NCI-H524 (cell line): ENCODE measurements around the gene SLC6A1.

Experiments used
- DNase-seq, 2 experiments: peaks; one replicate each; lab custom pipeline; 2025; lab: John Stamatoyannopoulos, UW

Gene SLC6A1

GRCh38 chr3:10970306-10970960 lies 22.1 kb upstream of the SLC6A1 start:
- no peak for DNase-seq

- no peak for DNase-seq
These were observed 20.3 kb upstream of the SLC6A1 start for GRCh38 chr3:10972072-10972782.

GRCh38 chr3:10973046-10973595 lies 19.4 kb upstream of the SLC6A1 start:
- peak; percentile 37 to 67 for DNase-seq

DNA sequence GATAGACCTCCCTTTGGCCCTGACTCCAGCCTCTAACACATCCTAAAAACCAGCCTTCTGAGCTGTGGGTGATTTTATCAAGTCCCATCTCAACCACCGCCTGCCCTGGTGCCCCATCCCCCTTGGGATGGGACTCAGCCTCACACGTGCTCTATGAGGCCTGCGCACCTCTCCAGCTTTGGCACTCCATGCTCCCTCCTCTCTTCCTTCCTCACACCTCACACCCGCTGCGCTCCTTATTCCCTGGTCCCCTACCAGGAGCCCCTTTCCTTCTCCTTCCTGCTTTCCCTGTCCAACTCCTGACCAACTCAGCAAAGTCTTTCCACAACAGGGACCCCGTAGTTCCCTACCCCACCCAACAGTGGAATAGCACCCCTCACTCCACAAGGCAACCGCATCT lies 18.4 kb upstream of the SLC6A1 start:
- no peak for DNase-seq

DNA sequence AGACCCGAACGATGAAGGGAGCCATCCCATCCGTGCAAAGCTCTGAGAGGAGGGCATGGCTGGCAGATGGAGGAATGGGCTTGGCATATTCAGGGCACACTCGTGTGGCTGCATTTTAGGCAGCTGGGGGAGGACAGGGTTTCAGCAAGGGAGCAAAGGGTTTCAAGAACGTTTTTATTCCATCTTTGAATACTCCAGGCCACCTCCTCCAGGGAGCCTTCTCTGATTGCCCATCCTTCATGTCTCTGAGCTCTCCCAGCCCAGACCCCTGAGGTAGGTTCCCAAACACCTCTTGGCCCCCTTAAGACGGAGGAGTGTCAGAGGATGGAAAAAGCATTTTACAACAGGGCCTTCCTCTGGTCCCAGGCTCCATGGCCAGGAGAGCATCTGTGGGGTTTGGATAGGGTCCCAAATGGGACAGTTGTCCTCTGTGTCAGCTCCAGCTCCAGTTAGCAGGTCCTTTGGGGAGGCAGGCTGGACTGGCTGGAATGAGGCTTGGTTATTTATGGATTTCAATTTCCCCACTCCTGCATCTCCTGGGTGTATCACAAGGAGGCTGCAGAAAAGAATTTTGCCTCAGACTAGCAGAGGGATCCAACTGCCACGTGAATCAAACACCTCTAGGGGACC lies 17.7 kb upstream of the SLC6A1 start:
- no peak for DNase-seq

DNA sequence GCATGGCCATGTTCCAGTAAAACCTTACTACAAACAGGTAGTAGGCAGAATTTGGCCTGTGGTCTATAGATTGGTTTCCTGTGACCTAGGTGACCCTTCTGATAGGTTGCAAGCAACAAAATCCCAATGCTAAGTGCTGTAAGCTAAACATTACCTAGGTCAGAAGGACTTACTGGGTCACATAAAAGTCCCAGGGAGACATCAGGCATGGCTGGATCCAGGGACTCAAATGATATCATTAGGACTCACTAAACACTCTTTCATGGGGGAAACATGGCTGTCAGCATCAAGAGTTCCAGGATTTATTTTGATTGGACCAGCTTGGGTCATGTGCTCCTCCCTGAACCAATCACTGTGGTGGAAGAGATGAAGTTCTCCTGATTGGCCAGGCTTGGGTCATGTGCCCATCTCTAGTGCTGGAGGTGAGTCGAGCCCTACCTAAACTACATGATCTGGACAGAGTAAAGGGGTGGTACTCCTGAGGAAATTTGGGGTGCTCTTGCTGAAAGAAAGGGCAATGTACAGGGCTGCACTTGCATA lies 16.8 kb upstream of the SLC6A1 start:
- DNase-seq, result no peak

GRCh38 chr3:10976770-10977169 lies 15.8 kb upstream of the SLC6A1 start:
- DNase-seq, result no peak

DNA sequence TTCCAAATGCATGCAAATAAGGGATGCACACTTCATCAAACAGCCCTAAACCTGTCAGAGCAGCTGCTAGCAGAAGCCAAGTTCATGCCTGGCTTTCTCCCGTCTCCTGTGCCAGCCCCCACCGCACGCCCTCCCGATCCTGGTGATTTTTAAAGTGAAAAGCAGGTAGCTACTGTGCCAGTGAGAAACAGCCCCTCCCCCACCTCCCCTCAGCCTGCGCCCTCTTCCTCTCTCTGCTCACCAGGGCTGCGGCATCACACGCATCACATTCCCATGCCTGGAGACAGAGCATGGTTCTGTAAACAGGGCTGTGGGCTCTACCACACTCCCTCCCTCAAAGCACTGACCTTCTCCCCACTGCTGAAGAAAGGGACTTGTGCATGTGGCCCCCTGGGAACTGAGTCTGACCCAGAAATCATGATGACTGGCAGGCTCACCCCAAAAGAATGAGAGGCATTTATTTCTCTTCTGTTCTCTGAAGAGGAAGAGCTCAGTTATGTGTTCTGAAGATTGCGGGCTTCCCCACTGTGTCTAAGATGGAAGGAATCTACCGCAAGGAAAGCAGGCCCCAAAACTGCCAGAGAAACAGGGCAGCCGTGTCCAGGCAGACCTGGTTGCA lies 14.5 kb upstream of the SLC6A1 start:
- no peak for DNase-seq

DNA sequence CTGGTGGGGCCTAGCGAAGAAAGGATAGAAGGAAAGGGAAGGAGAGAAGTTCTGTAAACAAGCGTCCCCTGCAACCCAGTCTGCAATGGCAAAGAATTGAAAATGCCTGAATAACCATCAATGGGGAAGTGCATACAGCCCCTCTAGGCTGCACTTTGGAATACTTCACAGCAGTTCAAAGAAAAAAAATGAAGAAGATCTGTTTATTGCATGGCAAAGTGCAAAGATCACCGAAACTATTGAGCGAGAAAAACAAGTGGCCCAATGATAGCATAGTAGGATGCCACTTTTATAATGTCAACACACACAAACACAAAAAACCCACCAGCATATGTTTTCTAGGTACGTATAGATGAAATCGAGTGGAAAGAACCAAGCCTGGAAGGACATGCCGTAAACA lies 13.6 kb upstream of the SLC6A1 start:
- no peak for DNase-seq

DNA sequence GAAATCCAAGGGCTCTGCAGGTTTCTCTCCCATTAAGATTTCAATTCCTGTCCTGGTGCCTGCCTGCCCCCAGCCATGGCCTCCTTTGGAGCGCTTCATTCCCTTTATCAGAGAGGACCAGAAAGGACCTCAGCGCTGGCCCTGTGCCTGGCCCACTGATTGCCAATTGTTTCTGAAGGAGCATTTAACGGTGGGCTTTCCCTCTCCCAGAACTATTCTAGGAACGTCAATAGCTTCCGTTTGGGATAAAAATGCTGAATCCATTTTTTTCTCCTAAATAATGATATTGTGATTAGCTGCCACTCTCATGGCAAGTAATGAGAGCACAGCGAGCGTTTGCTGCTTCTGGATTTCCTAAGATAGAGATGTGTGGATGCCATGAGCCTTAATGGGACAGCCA lies 12.2 kb upstream of the SLC6A1 start:
- DNase-seq, result no peak

- DNase-seq, result no peak
These were observed 11.5 kb upstream of the SLC6A1 start for GRCh38 chr3:10981031-10981430.

DNA sequence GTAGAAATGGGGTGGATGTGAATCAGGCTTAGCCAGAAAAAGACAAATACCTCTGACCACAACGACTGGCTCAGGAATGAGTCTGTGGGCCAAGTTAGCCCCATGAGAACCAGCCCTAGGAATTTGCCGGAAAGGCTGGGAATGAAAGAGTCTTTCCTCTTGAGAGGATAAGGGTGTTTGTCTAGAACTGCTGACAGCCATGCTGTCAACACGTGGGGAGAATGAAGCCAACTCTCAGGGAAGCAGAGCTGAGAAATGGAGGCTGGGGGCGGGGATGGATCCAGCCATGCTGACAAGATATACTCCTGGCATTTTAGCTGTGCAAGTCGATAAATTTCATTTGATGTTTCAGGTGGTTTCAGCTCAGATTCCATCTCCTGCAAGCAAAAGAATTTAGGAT lies 10.6 kb upstream of the SLC6A1 start:
- DNase-seq, result no peak

DNA sequence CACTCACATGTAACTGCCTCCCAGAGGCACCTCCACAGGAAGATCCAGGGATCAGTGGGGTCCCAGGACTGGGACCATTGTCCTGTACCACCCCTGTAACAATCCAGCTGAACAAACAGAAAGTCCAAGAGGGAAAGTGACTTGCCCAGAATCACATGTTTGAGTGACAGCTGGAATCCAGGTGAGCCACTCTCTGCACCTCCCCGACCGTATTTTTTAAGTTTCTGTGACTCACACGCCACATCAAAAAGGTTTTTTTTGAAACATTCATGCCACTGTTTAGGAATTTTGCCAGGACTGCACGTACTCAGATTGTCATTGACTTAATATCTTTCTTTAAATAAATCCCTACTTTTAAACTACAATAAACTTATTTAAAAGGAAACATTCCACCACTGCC lies 9.8 kb upstream of the SLC6A1 start:
- no peak for DNase-seq

- peak in 1 of 2 experiments; percentile 52 for DNase-seq
These were observed 9.2 kb upstream of the SLC6A1 start for GRCh38 chr3:10983219-10983916.

GRCh38 chr3:10984371-10984896 lies 8.1 kb upstream of the SLC6A1 start:
- DNase-seq, result no peak

DNA sequence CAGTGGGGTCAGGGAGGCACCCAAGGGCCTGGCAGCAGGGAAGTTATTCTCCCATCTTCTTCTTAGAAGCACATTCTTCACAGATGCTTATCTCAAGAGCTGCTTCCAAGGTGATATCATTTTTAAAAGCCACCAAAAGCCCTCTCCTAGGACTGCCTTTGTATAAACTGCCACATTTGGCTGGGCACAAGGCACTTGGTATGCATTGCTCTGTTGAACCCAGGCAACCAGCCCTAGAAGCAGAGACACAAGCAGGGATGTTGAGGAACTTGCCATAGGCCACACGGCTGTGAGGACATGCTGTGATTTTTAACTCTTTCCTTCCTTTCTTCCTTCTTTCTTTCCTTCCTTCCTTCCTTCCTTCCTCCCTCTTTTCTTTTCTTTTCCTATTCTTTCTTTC lies 7.4 kb upstream of the SLC6A1 start:
- no peak for DNase-seq

- no peak for DNase-seq
These were observed 6.0 kb upstream of the SLC6A1 start for GRCh38 chr3:10986592-10986991.

DNA sequence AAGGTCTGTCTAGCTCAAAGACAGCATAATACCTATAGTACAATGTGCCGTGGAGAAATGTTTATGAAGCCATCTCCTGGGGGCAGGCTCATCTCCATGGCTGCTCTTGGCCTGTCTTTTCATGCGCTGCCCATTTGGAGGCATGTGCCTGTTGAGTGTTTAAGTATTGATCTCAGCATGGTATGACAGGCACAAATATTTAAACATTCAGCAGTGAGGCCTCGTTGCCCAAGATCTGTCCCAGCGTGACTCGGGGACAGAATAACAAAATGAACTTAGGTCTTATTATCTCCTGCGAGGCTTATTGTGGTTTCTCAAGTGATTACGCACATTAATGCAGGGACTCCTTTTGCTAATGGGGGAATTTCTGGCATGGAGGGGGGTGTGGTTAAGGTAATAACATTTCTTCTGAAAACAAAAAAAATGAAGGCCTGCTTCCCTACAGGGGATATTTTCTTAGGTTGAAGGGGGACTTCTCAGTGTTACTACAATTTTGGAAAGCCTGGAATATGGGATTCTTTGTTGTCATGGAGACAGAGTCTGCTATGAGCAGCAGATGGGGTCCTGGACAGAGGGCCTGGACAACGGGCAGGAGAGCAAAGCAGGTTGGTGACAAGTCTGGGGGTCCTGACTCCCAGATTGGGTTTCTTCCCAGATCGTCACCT lies 4.4 kb upstream of the SLC6A1 start:
- DNase-seq, result no peak

DNA sequence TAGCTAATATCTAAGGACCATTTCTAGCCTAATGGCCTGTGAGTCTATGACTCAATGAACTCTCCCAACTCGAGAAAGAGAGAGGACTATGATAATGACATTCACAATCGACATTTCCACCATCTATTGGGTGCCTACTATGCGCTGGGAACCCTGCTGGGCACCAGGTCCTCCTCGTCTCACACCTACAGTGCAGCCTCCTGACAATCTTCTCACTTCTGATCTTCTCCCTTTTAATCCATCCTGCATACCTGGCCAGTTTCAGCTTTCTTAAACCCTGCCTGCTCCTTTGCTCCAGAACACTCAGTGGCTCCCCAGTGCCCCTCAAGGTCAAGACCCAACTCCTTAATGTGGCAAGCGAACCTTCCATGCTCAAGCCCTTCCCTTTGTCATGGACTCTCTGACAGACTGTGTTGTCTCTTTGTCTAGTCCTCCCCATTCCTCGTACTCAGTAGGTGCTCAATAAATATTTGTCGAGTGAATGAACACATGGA lies 3.5 kb upstream of the SLC6A1 start:
- no peak for DNase-seq

GRCh38 chr3:10992943-10993728 lies 588 bp downstream of the SLC6A1 start:
- DNase-seq, result peak in 1 of 2 experiments; percentile 19
